ENCODE data around the gene ARFGAP2.

DNA sequence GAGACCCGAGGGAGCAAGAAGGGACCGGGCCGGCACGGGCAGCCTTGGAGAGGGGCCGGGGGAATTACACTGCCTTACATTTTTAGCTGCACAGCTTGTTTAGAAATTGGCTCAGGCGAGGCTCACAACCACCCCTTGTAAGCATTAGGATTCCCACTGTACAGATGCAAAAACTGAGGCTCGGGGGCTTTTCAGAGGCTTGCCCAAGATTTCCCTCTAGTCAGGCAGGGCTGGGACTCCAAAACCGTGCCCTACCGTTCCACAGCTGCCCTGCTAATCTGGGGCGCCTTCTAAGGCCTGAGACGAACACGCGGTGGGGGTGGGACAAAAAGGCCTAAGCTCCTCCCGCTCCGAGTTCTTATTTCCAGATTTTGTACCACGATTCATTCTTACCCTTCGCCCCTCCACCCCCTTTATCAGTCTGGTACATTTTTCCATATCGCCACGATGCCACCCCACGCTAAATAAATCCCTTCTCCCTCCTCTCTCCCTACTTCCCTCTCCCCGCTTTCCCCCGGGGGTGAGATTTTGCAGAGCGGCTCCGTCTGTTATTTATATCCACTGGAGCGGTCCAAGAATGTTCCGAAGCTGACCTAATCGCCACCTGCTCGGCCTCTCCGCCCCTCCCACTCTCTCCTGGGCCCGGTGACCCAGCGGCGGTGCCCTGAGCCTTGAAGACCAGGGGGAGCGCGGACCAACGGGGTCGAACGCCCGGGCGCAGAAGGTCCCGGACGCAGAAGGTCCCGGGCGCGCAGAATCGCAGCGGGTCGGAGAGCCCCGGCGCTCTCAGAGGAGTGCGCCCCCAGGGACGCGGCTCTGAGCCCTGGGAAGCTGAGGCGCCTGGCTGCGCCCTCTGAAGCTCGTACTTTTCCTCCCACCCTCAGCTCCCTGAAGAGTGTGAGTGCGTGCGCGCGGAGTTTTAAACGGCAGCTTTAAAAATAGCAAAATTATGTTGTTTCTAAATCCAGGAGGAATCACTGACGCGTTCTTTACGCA lies 10.3 kb upstream of the ARFGAP2 start:
- TF ChIP-seq EZH2 (IDR thresholded peaks at IDR 0.05; ENCODE audit: borderline replicate concordance, insufficient read depth, low read length, poor library complexity, severe bottlenecking) (peak; percentile 28), CTCF (IDR thresholded peaks at IDR 0.05; ENCODE audit: poor library complexity, severe bottlenecking) (no peak)
